ENCODE data around the gene OTC.

DNA sequence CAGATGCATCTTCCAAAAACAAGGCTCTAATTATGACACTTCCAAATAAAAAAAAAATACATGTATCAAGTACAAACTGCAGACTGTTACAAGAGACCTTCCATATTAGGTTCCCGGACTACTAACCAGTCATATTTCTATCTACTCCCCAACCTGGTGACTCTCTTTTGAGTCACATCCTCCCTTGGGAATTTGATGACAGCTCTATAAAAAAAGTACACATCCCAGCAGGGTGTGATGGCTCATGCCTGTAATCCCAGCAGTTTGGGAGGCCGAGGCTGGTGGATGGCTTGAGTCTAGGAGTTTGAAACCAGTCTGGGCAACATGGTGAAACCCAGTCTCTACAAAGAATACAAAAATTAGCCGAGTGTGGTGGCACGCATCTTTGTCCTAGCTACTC, 40.0 kb upstream of the OTC start:
- TF ChIP-seq, protein P1, sequence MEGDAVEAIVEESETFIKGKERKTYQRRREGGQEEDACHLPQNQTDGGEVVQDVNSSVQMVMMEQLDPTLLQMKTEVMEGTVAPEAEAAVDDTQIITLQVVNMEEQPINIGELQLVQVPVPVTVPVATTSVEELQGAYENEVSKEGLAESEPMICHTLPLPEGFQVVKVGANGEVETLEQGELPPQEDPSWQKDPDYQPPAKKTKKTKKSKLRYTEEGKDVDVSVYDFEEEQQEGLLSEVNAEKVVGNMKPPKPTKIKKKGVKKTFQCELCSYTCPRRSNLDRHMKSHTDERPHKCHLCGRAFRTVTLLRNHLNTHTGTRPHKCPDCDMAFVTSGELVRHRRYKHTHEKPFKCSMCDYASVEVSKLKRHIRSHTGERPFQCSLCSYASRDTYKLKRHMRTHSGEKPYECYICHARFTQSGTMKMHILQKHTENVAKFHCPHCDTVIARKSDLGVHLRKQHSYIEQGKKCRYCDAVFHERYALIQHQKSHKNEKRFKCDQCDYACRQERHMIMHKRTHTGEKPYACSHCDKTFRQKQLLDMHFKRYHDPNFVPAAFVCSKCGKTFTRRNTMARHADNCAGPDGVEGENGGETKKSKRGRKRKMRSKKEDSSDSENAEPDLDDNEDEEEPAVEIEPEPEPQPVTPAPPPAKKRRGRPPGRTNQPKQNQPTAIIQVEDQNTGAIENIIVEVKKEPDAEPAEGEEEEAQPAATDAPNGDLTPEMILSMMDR (IDR thresholded peaks at IDR 0.05), result no peak
- no peak for TF ChIP-seq EP300 (IDR thresholded peaks at IDR 0.05)
